Stomach (tissue), 9 donors: ENCODE data around the gene SMIM3. TPM values are rescaled to one million over a fixed set of nuclear protein-coding genes. Genes with fewer than 3 reads are reported as not detected.

Experiments used
- DNase-seq, 2 donors: peaks; one replicate each; pipeline versions ENCODE4 v3.0.0 to v3.0.0-alpha.2; 2013 to 2019
- H3K27ac ChIP-seq, 5 donors: fragments of 200-600 bp in 4 of 5; sonication (generic) in 4 of 5; one replicate each; pipeline ENCODE4 v1.5.1; 2013 to 2019; ENCODE audit warnings: mild to moderate bottlenecking in 1 of 5, moderate library complexity in 1 of 5
- H3K27me3 ChIP-seq, 3 donors: fragments of 200-600 bp; sonication (generic); one replicate each; pipeline ENCODE4 v1.5.1; 2017 to 2019; ENCODE audit warnings: mixed run types in 1 of 3
- H3K36me3 ChIP-seq, 4 donors: fragments of 200-600 bp; sonication (generic); 1 replicate in 3 of 4; 2 replicates in 1 of 4; pipeline ENCODE4 v1.5.1; 2016 to 2019
- H3K4me1 ChIP-seq, 4 donors: fragments of 200-600 bp; sonication (generic); one replicate each; pipeline ENCODE4 v1.5.1; 2016 to 2019
- H3K4me3 ChIP-seq, 4 donors: fragments of 200-600 bp; sonication (generic) in 3 of 4; one replicate each; pipeline ENCODE4 v1.5.1; 2016 to 2019; ENCODE audit warnings: mild to moderate bottlenecking in 1 of 4
- H3K9me3 ChIP-seq, 4 donors: fragments of 200-600 bp; sonication (generic); one replicate each; pipeline ENCODE4 v1.5.1; 2016 to 2019
- CTCF ChIP-seq, 7 experiments: fragments of 450-650 bp in 4 of 7; fragments of 200-600 bp in 3 of 7; sonication (generic) in 3 of 7; IDR thresholded peaks; one replicate each; pipeline ENCODE4 v1.5.1; 2016 to 2019; ENCODE audit warnings: antibody characterized with exemption in 7 of 7, control low read depth in 2 of 7, mild to moderate bottlenecking in 1 of 7
- EP300 ChIP-seq: sonication (generic); formaldehyde crosslinking; IDR thresholded peaks from one replicate; pipeline ENCODE4 v1.6.1; 2017; ENCODE audit warnings: antibody characterized with exemption
- POLR2A ChIP-seq, 4 donors: fragments of 450-650 bp; IDR thresholded peaks; one replicate each; pipeline ENCODE4 v1.6.1; 2016; ENCODE audit warnings: antibody characterized with exemption in 4 of 4, control low read depth in 2 of 4, mild to moderate bottlenecking in 1 of 4, moderate library complexity in 1 of 4
- POLR2AphosphoS5 ChIP-seq, 3 donors: sonication (generic); formaldehyde crosslinking; IDR thresholded peaks; one replicate each; pipeline ENCODE4 v1.6.1; 2016; ENCODE audit warnings: antibody characterized with exemption in 3 of 3
- WGBS, 5 donors: extraction: QIAGEN DNeasy Blood & Tissue Kit in 3 of 5; methylation state at CpG; one replicate each; pipeline versions ENCODE4 v1.1.5 to v1.1.7; 2013 to 2018; 5-methylcytosine and 5-hydroxymethylcytosine counted together
- intact Hi-C: fragments of 100-400 bp; cut with DNase I; formaldehyde crosslinking; loops from one replicate; pipeline ENCODE4 v1.15.1; 2023; ENCODE audit warnings: low total_unique reads
- polyA plus RNA-seq, 3 donors: library from polyadenylated mRNA; stranded (reverse); fragments of 200-250 nt; gene quantifications; one replicate each; pipeline ENCODE4 v1.2.3, GENCODE V29; 2013
- total RNA-seq, 5 donors: library from RNA; depleted of rRNA; stranded (reverse); fragments of >200 nt; gene quantifications; one replicate each; pipeline versions ENCODE4 v1.1.0 to v1.2.3, GENCODE V29; 2014 to 2016
- donor health status: healthy with polysubstance abuse.
- donor health status: Bipolar disorder and iron deficiency.
- donor health status: healthy.

The SMIM3 gene
- total and polyA plus RNA-seq, 8 donors: 9.9 to 63.8 (median 32.0) TPM

- peak overlapping the region; percentile 63 to 95 (median 93) for H3K27ac ChIP-seq
- no peaks in the 10 kb centered on the region for H3K36me3 ChIP-seq
- no peaks in the 10 kb centered on the region for H3K9me3 ChIP-seq
- peak overlapping the region; percentile 16 to 82 (median 75) for H3K4me3 ChIP-seq
- WGBS, 5 donors: 63 to 85% (median 80%) methylated on average over 5 of the region's 5 CpGs
- peaks cover 35 to 69% (median 62%) of the 10 kb centered on the region in 4 donors for H3K4me1 ChIP-seq
- no peaks in the 10 kb centered on the region for H3K27me3 ChIP-seq
- no peak for DNase-seq
- intact Hi-C loops: no loop called here
- TF ChIP-seq CTCF (IDR thresholded peaks at IDR 0.05): no peak
- no peak for TF ChIP-seq EP300
- no peak for TF ChIP-seq POLR2AphosphoS5 (IDR thresholded peaks at IDR 0.05)
- TF ChIP-seq POLR2A (IDR thresholded peaks at IDR 0.05): no peak
Measured at GRCh38 chr5:150780816-150781221, 2.3 kb downstream of the SMIM3 start.

- WGBS, 5 donors: 64 to 79% (median 73%) methylated on average over 10 of the region's 10 CpGs
- peak overlapping the region in 3 of 4 donors; percentile 16 to 82 (median 79) for H3K4me3 ChIP-seq
- no peaks in the 10 kb centered on the region for H3K9me3 ChIP-seq
- H3K27ac ChIP-seq: peak overlapping the region; percentile 52 to 95 (median 93)
- peaks cover 35 to 80% (median 64%) of the 10 kb centered on the region in 4 donors for H3K4me1 ChIP-seq
- no peaks in the 10 kb centered on the region for H3K36me3 ChIP-seq
- TF ChIP-seq POLR2A (IDR thresholded peaks at IDR 0.05): no peak
- TF ChIP-seq POLR2AphosphoS5 (IDR thresholded peaks at IDR 0.05): peak; percentile 53 to 81 (median 73)
- TF ChIP-seq CTCF (IDR thresholded peaks at IDR 0.05): no peak
- DNase-seq: peak; percentile 29 to 80
- intact Hi-C loops: no loop called here
- H3K27me3 ChIP-seq: no peaks in the 10 kb centered on the region
Measured at GRCh38 chr5:150781706-150782614, 3.4 kb downstream of the SMIM3 start.

- H3K4me3 ChIP-seq: peak overlapping the region in 3 of 4 donors; percentile 5 to 17 (median 10)
- WGBS, 5 donors: 23 to 37% (median 29%) methylated on average over 3 of the region's 3 CpGs
Measured at GRCh38 chr5:150782850-150783249, 4.3 kb downstream of the SMIM3 start.

More at GRCh38 chr5:150782850-150783249, 4.3 kb downstream of the SMIM3 start:
- intact Hi-C loops: no loop called here
- Histone ChIP-seq H3K27me3 (no peaks in the 10 kb centered on the region), H3K36me3 (no peaks in the 10 kb centered on the region), H3K27ac (peak overlapping the region; percentile 66 to 95 (median 93)), H3K4me1 (peaks cover 32 to 84% (median 66%) of the 10 kb centered on the region in 4 donors), H3K9me3 (no peaks in the 10 kb centered on the region)
- no peak for TF ChIP-seq CTCF (IDR thresholded peaks at IDR 0.05)
- no peak for TF ChIP-seq POLR2A (IDR thresholded peaks at IDR 0.05)
- no peak for TF ChIP-seq POLR2AphosphoS5 (IDR thresholded peaks at IDR 0.05)
- no peak for TF ChIP-seq EP300
- no peak for DNase-seq
